Stimulated activated CD4-positive, alpha-beta T cell treated with anti-CD3 and anti-CD28 coated beads, Interleukin-12 subunit alpha, Interleukin-12 subunit beta, amount 100 ng/mL, for 48 hours (primary cell): ENCODE results near the gene MVD.
"Not testable (repeated sequence)": the region's sequence is repeated elsewhere in the genome, so short reads cannot be mapped to it uniquely, and the experiment has no call there.

ENCODE experiments used
- DNase-seq, 3 donors: peaks; one replicate each; pipeline ENCODE4 v3.0.0-alpha.2; 2020; ENCODE audit warnings: low read depth in 2 of 3, low spot score in 1 of 3

MVD gene

GRCh38 chr16:88684569-88685155, 21.8 kb upstream of the MVD start:
- DNase-seq: no peak

GRCh38 chr16:88681709-88682451, 19.0 kb upstream of the MVD start:
- peak; percentile 63 to 71 (median 66) for DNase-seq

- no peak for DNase-seq
These were observed 18.3 kb upstream of the MVD start for GRCh38 chr16:88681084-88681680.

GRCh38 chr16:88680554-88681083, 17.7 kb upstream of the MVD start:
- DNase-seq: no peak

GRCh38 chr16:88678224-88678979, 15.5 kb upstream of the MVD start:
- no peak for DNase-seq

- DNase-seq: no peak
These were observed 14.8 kb upstream of the MVD start for GRCh38 chr16:88677721-88678120.

- no peak for DNase-seq
These were observed 13.8 kb upstream of the MVD start for GRCh38 chr16:88676502-88677242.

- no peak for DNase-seq
These were observed 11.0 kb upstream of the MVD start for GRCh38 chr16:88673716-88674379.

GRCh38 chr16:88672776-88673175, 9.9 kb upstream of the MVD start:
- DNase-seq: no peak

GRCh38 chr16:88671806-88672205, 8.9 kb upstream of the MVD start:
- DNase-seq: no peak

GRCh38 chr16:88669980-88670379, 7.1 kb upstream of the MVD start:
- DNase-seq: no peak

GRCh38 chr16:88669493-88669892, 6.6 kb upstream of the MVD start:
- DNase-seq: not testable (repeated sequence)

- no peak for DNase-seq
These were observed 4.6 kb upstream of the MVD start for GRCh38 chr16:88667461-88667860.

- no peak for DNase-seq
These were observed 2.7 kb upstream of the MVD start for GRCh38 chr16:88665570-88665969.

GRCh38 chr16:88665148-88665547, 2.3 kb upstream of the MVD start:
- DNase-seq: no peak

GRCh38 chr16:88662222-88662842, 559 bp downstream of the MVD start:
- no peak for DNase-seq

- DNase-seq: no peak
These were observed 1.4 kb downstream of the MVD start for GRCh38 chr16:88661468-88661867.

- no peak for DNase-seq
These were observed 3.7 kb downstream of the MVD start for GRCh38 chr16:88659160-88659559.

- DNase-seq: no peak
These were observed 4.2 kb downstream of the MVD start for GRCh38 chr16:88658714-88659113.

- DNase-seq: no peak
These were observed 5.5 kb downstream of the MVD start for GRCh38 chr16:88657371-88657770.
